MM.1S (cell line): ENCODE data around the gene PSPH.
"Not testable (repeated sequence)": the region's sequence is repeated elsewhere in the genome, so short reads cannot be mapped to it uniquely, and the experiment has no call there.

Experiments
- DNase-seq: peaks from one replicate; pipeline ENCODE4 v3.0.0-alpha.2; 2015
- H2AFZ ChIP-seq: fragments of 300-600 bp; sonication (generic); 2 replicates; pipeline ENCODE4 v1.6.0; 2016; ENCODE audit warnings: antibody characterized with exemption, low read length
- H3F3A ChIP-seq: fragments of 300-600 bp; sonication (generic); 2 replicates; pipeline ENCODE4 v1.6.1; 2016; ENCODE audit warnings: mild to moderate bottlenecking, antibody characterized with exemption, low read length, moderate library complexity, mixed read lengths; ENCODE audit not compliant: insufficient read depth
- H3K27ac ChIP-seq: fragments of 300-600 bp; sonication (generic); 2 replicates; pipeline ENCODE4 v1.5.1; 2016; ENCODE audit warnings: mild to moderate bottlenecking, low read length
- H3K27me3 ChIP-seq: fragments of 300-600 bp; sonication (generic); replicated peaks from 2 replicates; pipeline ENCODE4 v1.6.0; 2016; ENCODE audit warnings: low read length; ENCODE audit not compliant: insufficient read depth
- H3K36me3 ChIP-seq: fragments of 300-600 bp; sonication (generic); replicated peaks from 2 replicates; pipeline ENCODE4 v1.6.1; 2016; ENCODE audit warnings: mild to moderate bottlenecking, low read length, mixed read lengths; ENCODE audit not compliant: insufficient read depth
- H3K4me1 ChIP-seq: fragments of 300-600 bp; sonication (generic); 2 replicates; pipeline ENCODE4 v1.6.1; 2016; ENCODE audit warnings: low read length, mixed read lengths
- H3K4me2 ChIP-seq: fragments of 300-600 bp; sonication (generic); 2 replicates; pipeline ENCODE4 v1.6.0; 2016; ENCODE audit warnings: low read depth, low read length
- H3K4me3 ChIP-seq: fragments of 300-600 bp; sonication (generic); 2 replicates; pipeline ENCODE4 v1.5.1; 2016; ENCODE audit warnings: low read length, mixed read lengths
- H3K79me2 ChIP-seq: fragments of 300-600 bp; sonication (generic); 2 replicates; pipeline ENCODE4 v1.6.1; 2016; ENCODE audit warnings: mixed run types, low read length, mixed read lengths
- H3K9ac ChIP-seq: fragments of 300-600 bp; sonication (generic); 2 replicates; pipeline ENCODE4 v1.6.1; 2016; ENCODE audit warnings: low read length, mixed read lengths
- H3K9me2 ChIP-seq: fragments of 300-600 bp; sonication (generic); replicated peaks from 2 replicates; pipeline ENCODE4 v1.6.1; 2016; ENCODE audit warnings: mild to moderate bottlenecking, low read length, mixed read lengths; ENCODE audit not compliant: insufficient read depth
- H3K9me3 ChIP-seq: fragments of 300-600 bp; sonication (generic); replicated peaks from 2 replicates; pipeline ENCODE4 v1.6.1; 2016; ENCODE audit warnings: mild to moderate bottlenecking, low read length, mixed read lengths; ENCODE audit not compliant: insufficient read depth
- H4K20me1 ChIP-seq: fragments of 300-600 bp; sonication (generic); 2 replicates; pipeline ENCODE4 v1.6.1; 2016; ENCODE audit warnings: mild to moderate bottlenecking, low read length, moderate library complexity, mixed read lengths; ENCODE audit not compliant: insufficient read depth
- EZH2 ChIP-seq: fragments of 300-600 bp; sonication (generic); optimal IDR thresholded peaks from 2 replicates; pipeline ENCODE3; 2017; ENCODE audit warnings: low read depth, mild to moderate bottlenecking, antibody characterized with exemption, low read length, mixed read lengths
- EZH2phosphoT487 ChIP-seq: fragments of 300-600 bp; sonication (generic); IDR thresholded peaks from 2 replicates; pipeline ENCODE4 v1.6.1; 2018; ENCODE audit warnings: antibody characterized with exemption, low read length
- TF ChIP-seq, protein P1 (sequence below): fragments of 300-600 bp; sonication (generic); IDR thresholded peaks from 2 replicates; pipeline ENCODE4 v1.5.1; 2016; ENCODE audit warnings: antibody characterized with exemption, low read length, mixed read lengths

Gene PSPH

GRCh38 chr7:56051339-56052191 is at the start of gene PSPH, which contains the start of gene CCT6A:
PSPH (minus strand) TSS chr7:56051444; CDS start chr7:56021212, 30,232 bp downstream.
CCT6A (plus strand) TSS chr7:56051765; CDS start chr7:56051849, 84 bp downstream.
- H4K20me1 ChIP-seq, result no peaks in the 10 kb centered on the region; the same call in 1 of the 2 replicates
- H3K27me3 ChIP-seq, result no peaks in the 10 kb centered on the region
- no peaks in the 10 kb centered on the region for H3K9me3 ChIP-seq
- DNase-seq, result peak; percentile 97
- peaks cover 17% of the 10 kb centered on the region for H3K36me3 ChIP-seq
- H3K4me1 ChIP-seq, result peaks cover 10% of the 10 kb centered on the region
- peak within 1 kb of the TSS; percentile 89 for H2AFZ ChIP-seq
- H3K4me3 ChIP-seq, result peak within 1 kb of the TSS; percentile 76
- H3K79me2 ChIP-seq, result peaks cover 64% of the 10 kb centered on the region
- H3F3A ChIP-seq, result peaks cover 8% of the 10 kb centered on the region; the same call in 1 of the 2 replicates
- peak within 1 kb of the TSS; percentile 57 for H3K4me2 ChIP-seq
- H3K9ac ChIP-seq, result peak within 1 kb of the TSS; percentile 76
- no peaks in the 10 kb centered on the region for H3K9me2 ChIP-seq
- TF ChIP-seq EZH2phosphoT487, result no peak
- TF ChIP-seq EZH2, result no peak
- TF ChIP-seq, protein P1, sequence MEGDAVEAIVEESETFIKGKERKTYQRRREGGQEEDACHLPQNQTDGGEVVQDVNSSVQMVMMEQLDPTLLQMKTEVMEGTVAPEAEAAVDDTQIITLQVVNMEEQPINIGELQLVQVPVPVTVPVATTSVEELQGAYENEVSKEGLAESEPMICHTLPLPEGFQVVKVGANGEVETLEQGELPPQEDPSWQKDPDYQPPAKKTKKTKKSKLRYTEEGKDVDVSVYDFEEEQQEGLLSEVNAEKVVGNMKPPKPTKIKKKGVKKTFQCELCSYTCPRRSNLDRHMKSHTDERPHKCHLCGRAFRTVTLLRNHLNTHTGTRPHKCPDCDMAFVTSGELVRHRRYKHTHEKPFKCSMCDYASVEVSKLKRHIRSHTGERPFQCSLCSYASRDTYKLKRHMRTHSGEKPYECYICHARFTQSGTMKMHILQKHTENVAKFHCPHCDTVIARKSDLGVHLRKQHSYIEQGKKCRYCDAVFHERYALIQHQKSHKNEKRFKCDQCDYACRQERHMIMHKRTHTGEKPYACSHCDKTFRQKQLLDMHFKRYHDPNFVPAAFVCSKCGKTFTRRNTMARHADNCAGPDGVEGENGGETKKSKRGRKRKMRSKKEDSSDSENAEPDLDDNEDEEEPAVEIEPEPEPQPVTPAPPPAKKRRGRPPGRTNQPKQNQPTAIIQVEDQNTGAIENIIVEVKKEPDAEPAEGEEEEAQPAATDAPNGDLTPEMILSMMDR, result no peak
- peak within 1 kb of the TSS; percentile 56; the same call in 1 of the 2 replicates for H3K27ac ChIP-seq

DNA sequence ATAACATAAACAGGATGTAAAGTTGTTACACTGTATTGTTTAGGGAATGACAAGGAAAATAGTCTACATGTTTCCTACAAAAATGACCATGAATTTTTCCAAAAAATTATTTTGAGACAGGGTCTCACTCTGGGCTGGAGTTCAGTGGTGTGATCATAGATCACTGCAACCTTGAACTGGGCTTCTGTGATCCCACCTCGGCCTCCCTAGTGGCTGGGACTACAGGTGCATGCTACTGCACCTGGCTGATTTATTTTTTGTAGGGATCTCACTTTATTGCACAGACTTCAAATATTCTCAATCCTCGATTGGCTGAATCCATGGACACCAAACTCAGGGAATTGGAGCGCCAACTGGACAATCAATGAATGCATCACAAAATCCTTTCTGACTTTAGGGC is 48.4 kb upstream of the PSPH start:
- H3K4me3 ChIP-seq, result no peak overlapping the region
- TF ChIP-seq EZH2phosphoT487 (no peak), EZH2 (no peak)
- TF ChIP-seq, protein P1, result 0 out of 2 replicates have a peak, but pooled peaks have one; percentile 5
- H3K4me2 ChIP-seq, result no peak overlapping the region
- no peak overlapping the region for H2AFZ ChIP-seq
- H4K20me1 ChIP-seq, result no peaks in the 10 kb centered on the region
- no peak overlapping the region for H3K9ac ChIP-seq
- peaks cover 26% of the 10 kb centered on the region for H3K79me2 ChIP-seq
- peaks cover 6% of the 10 kb centered on the region; the same call in 1 of the 2 replicates for H3K4me1 ChIP-seq
- H3K36me3 ChIP-seq, result peaks cover 21% of the 10 kb centered on the region
- no peaks in the 10 kb centered on the region for H3K27me3 ChIP-seq
- H3K27ac ChIP-seq, result no peak overlapping the region
- H3K9me2 ChIP-seq, result no peaks in the 10 kb centered on the region
- DNase-seq, result no peak
- peaks cover 31% of the 10 kb centered on the region for H3F3A ChIP-seq
- H3K9me3 ChIP-seq, result no peaks in the 10 kb centered on the region

DNA sequence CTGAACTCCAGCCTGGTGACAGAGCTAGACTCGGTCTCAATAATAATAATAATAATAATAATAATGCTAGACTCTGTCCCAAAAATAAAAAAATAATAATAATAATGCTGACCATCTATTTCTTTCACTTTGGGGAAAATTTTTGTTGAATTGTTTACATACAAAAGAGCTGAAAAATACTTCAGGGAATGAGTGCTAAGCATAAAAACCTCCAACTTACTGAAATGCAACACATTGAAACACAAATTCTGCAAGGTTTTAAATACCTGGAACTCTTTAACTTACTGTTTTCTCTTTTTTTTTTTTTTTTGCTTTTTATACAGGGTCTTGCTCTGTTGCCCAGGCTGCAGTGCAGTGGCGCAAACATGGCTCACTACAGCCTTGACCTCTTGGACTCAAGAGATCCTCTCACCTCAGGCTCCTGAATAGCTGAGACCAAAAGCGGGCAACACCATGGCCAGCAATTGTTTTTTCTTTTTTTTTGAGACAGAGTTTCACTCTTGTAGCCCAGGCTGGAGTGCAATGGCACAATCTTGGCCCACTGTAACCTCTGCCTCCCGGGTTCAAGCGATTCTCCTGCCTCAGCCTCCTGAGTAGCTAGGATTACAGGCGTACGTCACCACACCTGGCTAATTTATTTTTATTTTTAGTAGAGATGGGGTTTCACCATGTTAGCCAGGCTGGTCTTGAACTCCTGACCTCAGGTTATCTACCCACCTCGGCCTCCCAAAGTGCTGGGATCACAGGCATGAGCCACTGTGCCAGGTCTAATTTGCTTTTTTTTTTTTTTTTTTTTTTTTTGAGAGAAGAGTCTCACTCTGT is 47.2 kb upstream of the PSPH start:
- H3K9ac ChIP-seq, H3K4me1 ChIP-seq, H4K20me1 ChIP-seq, H3K4me3 ChIP-seq, H3K9me3 ChIP-seq, DNase-seq, H3K27me3 ChIP-seq, H2AFZ ChIP-seq, H3K9me2 ChIP-seq: not testable (repeated sequence)
- H3K27ac ChIP-seq, result peak overlapping the region; percentile 57; the same call in 1 of the 2 replicates
- peak overlapping the region; percentile 15; the same call in 1 of the 2 replicates for H3K4me2 ChIP-seq
- H3K36me3 ChIP-seq, result peaks cover 17% of the 10 kb centered on the region
- peaks cover 14% of the 10 kb centered on the region for H3K79me2 ChIP-seq
- peaks cover 28% of the 10 kb centered on the region for H3F3A ChIP-seq
